ENCODE data around the gene PROM1. TPM values are rescaled to one million over a fixed set of nuclear protein-coding genes. Genes with fewer than 3 reads are reported as not detected.

The PROM1 gene
- total RNA-seq = 28.8 and 30.8 TPM in 2 replicates
- 14.3 and 17.8 TPM in 2 replicates for polyA plus RNA-seq

DNA sequence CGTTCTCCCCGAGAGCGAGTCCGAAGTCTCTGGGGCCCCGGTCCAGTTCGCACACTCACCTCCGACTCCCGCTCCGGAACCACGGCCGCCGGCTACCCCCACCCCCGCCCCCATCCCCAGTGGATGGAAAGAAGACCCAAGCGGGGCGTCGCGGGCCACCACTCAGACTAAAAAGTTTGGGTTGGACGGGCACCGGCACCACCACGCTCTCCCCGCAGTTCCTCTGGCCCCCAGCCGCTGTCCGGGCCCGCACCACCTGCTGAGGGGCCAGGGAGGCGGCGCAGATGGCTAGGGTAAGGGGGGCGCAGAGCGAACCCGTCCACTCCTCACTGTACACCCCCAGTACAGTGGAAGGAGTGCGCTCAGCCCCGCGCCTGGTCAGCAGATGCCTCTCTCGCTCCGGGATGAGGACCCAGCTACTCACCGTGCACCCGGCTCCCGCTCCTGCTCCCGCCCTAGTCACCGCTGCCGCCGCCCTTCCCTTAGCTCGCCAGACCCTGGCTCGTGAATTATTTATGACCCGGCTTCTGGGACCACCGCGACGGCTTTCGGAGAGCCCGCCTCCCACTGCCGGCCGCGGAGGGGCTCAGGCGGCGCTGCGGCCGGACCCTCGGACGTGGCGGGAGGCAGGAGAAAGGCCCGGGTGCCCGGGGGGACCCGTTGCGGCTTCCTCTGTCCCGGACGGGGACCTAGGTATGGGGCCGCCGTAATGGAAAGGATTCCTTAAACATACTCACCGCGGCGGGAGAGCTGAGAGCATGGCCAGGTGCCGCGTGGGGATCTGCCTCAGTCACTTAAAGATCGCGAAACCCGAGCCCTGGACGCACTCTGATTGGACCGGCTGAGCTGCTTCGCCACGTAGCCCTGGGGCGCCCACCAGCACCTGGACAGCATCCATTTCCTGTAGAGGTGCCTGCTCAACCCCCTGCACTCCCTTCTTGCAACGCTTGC lies at the start of gene PROM1:
PROM1 (minus strand) TSS at position 783 of the 951 bp plus-strand sequence. CDS start 8,117 bp downstream, outside the sequence.
- Histone ChIP-seq H3K27me3 (peaks cover 51% of the 10 kb centered on the region), H3K36me3 (replicated peaks; ENCODE audit: insufficient read depth, low read depth) (no peaks in the 10 kb centered on the region), H3K27ac (no peak within 1 kb of the TSS), H3K9me3 (ENCODE audit: low read depth) (no peaks in the 10 kb centered on the region), H3K4me2 (peak within 1 kb of the TSS; percentile 94), H3K4me1 (ENCODE audit: insufficient read depth) (peaks cover 7% of the 10 kb centered on the region), H3K4me3 (peak within 1 kb of the TSS; percentile 73), H3K9me2 (replicated peaks; ENCODE audit: insufficient read depth) (no peaks in the 10 kb centered on the region), H3K79me2 (peaks cover 7% of the 10 kb centered on the region), H4K20me1 (ENCODE audit: insufficient read depth, poor library complexity, severe bottlenecking) (no peaks in the 10 kb centered on the region), H2AFZ (peak within 1 kb of the TSS; percentile 66)
- TF ChIP-seq EZH2phosphoT487 (IDR thresholded peaks at IDR 0.05; ENCODE audit: low read depth, severe bottlenecking, unreplicated experiment) (peak; percentile 34), CTCF (IDR thresholded peaks at IDR 0.05; ENCODE audit: poor library complexity) (no peak), EZH2 (IDR thresholded peaks at IDR 0.05; ENCODE audit: borderline replicate concordance) (peak; percentile 72)
- DNase-seq (ENCODE audit: low spot score) = peak; percentile 57
- under 1% methylated on average over 77 of the region's 81 CpGs for WGBS (ENCODE audit: low lambda C conversion rate, missing lambda C conversion rate)

GRCh38 chr4:16133406-16133805 lies 49.6 kb upstream of the PROM1 start:
- peaks cover 16% of the 10 kb centered on the region for H3K4me1 ChIP-seq (ENCODE audit: insufficient read depth)
- H3K27me3 ChIP-seq = no peaks in the 10 kb centered on the region
- no peaks in the 10 kb centered on the region for H4K20me1 ChIP-seq (ENCODE audit: insufficient read depth, poor library complexity, severe bottlenecking)
- H2AFZ ChIP-seq = no peak overlapping the region
- H3K9me2 ChIP-seq (replicated peaks; ENCODE audit: insufficient read depth) = no peaks in the 10 kb centered on the region
- no peak overlapping the region for H3K4me3 ChIP-seq
- no peaks in the 10 kb centered on the region for H3K79me2 ChIP-seq
- WGBS (ENCODE audit: low lambda C conversion rate, missing lambda C conversion rate) = 58% methylated on average over 1 of the region's 1 CpG
- H3K4me2 ChIP-seq = no peak overlapping the region
- no peaks in the 10 kb centered on the region for H3K9me3 ChIP-seq (ENCODE audit: low read depth)
- no peak overlapping the region for H3K27ac ChIP-seq
- no peak for DNase-seq (ENCODE audit: low spot score)
- no peaks in the 10 kb centered on the region for H3K36me3 ChIP-seq (replicated peaks; ENCODE audit: insufficient read depth, low read depth)
- TF ChIP-seq EZH2phosphoT487 (IDR thresholded peaks at IDR 0.05; ENCODE audit: low read depth, severe bottlenecking, unreplicated experiment) (no peak), CTCF (IDR thresholded peaks at IDR 0.05; ENCODE audit: poor library complexity) (no peak), EZH2 (IDR thresholded peaks at IDR 0.05; ENCODE audit: borderline replicate concordance) (no peak)

- Histone ChIP-seq H3K27ac (no peak overlapping the region), H3K4me3 (no peak overlapping the region), H3K9me3 (ENCODE audit: low read depth) (no peaks in the 10 kb centered on the region), H3K36me3 (replicated peaks; ENCODE audit: insufficient read depth, low read depth) (no peaks in the 10 kb centered on the region), H3K79me2 (no peaks in the 10 kb centered on the region), H3K4me2 (no peak overlapping the region), H4K20me1 (ENCODE audit: insufficient read depth, poor library complexity, severe bottlenecking) (no peaks in the 10 kb centered on the region), H3K4me1 (ENCODE audit: insufficient read depth) (peaks cover 16% of the 10 kb centered on the region), H2AFZ (no peak overlapping the region), H3K9me2 (replicated peaks; ENCODE audit: insufficient read depth) (no peaks in the 10 kb centered on the region), H3K27me3 (no peaks in the 10 kb centered on the region)
- no peak for DNase-seq (ENCODE audit: low spot score)
- 96% methylated on average over 1 of the region's 1 CpG for WGBS (ENCODE audit: low lambda C conversion rate, missing lambda C conversion rate)
- TF ChIP-seq EZH2 (IDR thresholded peaks at IDR 0.05; ENCODE audit: borderline replicate concordance) (no peak), CTCF (IDR thresholded peaks at IDR 0.05; ENCODE audit: poor library complexity) (no peak), EZH2phosphoT487 (IDR thresholded peaks at IDR 0.05; ENCODE audit: low read depth, severe bottlenecking, unreplicated experiment) (no peak)
Observed at GRCh38 chr4:16131293-16131692, 47.5 kb upstream of the PROM1 start.
